Measurements from ENCODE around the gene BEST1.

The BEST1 gene

DNA sequence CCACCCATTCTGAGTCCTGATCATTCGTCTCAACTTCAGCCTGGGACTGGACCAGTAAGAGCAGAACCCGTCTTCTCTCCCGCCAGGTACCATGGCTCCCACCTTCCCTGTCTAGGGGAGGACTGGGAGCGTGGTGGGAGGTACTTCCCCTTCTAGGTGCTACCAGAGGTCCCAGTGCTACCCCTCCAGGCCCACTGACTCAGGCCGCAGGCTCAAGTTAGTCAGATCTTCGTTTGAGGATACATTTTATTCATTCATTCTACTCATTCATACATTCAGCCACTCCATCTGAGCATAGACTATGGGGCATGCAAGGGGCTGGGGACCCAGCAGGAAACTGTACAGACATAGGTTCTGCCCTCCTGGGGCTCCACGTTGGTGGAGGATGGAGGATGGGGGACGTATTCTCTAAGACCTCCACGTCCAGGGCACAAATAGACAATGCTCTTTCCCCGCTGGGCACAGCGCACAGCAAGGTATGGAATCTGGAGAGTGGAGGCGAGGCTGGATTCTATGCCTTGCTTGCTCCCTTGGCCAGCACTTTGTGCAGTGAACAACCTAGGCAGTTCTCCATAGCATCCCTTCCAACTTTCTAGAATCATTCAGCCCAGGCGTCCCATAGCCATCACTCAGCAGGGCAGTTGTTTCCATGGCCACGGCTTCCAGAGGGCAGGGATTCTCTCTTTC, 31.8 kb upstream of the BEST1 start:
- ChIA-PET POLR2A (interaction anchor here (1.0 kb wide), 1 partner anchor 49 kb away, joined by 3 read pairs; the partner anchor contains the start of gene FTH1), CTCF (interaction anchor here (1.0 to 13.2 kb wide), 3 partner anchors 19 to 121 kb away, joined by 4 to 245 read pairs (median 169); no protein-coding TSS in a partner anchor)
- no peak for TF ChIP-seq CTCF (IDR thresholded peaks at IDR 0.05; ENCODE audit: insufficient read depth, low read length, missing control alignments)

DNA sequence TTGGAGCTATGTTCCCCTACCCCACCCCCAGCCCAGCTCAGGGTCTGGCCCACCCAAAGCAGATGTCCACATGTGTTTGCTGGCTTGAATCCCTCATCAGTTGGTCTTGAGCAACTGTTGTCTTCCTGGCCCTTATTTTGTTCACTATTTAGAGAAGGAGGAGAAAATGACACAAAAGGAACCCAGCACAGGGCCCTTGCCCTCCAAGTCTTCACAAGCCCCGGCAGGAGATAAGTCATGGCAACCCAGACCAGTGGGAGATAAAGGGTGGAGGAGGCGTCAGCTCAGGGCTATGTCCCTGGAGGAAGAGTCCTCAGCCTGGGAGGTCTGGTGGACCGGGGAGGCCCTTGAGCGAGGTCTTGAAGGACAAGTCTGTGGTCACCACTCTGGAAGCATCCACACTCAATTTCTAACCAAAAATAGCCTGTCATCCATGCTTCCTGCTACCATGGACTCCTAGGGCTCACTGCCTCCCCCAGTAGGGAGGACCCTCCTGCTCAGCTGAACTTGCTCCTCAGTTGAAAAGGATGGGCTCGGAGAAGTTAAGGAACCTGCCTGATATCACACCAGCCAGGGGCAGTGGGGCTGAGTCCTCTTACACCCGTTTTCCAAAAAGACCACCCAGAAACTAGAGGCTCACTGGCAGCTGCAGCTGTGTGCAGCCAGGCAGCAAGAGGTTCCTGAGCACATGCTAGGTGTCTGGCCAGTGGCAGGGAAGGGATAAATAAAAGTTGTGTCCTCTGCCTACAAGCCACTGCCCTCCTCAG, 31.0 kb upstream of the BEST1 start:
- CTCF ChIA-PET, result interaction anchor here (1.0 to 13.2 kb wide), 4 partner anchors 19 to 163 kb away, joined by 3 to 169 read pairs (median 6); no protein-coding TSS in a partner anchor
- DNase-seq (ENCODE audit: low read depth, low spot score), result no peak
- no peak overlapping the region for H3K4me3 ChIP-seq (ENCODE audit: low read depth, low read length)
- TF ChIP-seq CTCF (IDR thresholded peaks at IDR 0.05; ENCODE audit: insufficient read depth, low read length, missing control alignments), result no peak
- POLR2A ChIA-PET, result no interaction called here

More for the DNA sequence above, 31.8 kb upstream of the BEST1 start:
- H3K4me3 ChIP-seq (ENCODE audit: low read depth, low read length), result no peak overlapping the region
- DNase-seq (ENCODE audit: low read depth, low spot score), result no peak

DNA sequence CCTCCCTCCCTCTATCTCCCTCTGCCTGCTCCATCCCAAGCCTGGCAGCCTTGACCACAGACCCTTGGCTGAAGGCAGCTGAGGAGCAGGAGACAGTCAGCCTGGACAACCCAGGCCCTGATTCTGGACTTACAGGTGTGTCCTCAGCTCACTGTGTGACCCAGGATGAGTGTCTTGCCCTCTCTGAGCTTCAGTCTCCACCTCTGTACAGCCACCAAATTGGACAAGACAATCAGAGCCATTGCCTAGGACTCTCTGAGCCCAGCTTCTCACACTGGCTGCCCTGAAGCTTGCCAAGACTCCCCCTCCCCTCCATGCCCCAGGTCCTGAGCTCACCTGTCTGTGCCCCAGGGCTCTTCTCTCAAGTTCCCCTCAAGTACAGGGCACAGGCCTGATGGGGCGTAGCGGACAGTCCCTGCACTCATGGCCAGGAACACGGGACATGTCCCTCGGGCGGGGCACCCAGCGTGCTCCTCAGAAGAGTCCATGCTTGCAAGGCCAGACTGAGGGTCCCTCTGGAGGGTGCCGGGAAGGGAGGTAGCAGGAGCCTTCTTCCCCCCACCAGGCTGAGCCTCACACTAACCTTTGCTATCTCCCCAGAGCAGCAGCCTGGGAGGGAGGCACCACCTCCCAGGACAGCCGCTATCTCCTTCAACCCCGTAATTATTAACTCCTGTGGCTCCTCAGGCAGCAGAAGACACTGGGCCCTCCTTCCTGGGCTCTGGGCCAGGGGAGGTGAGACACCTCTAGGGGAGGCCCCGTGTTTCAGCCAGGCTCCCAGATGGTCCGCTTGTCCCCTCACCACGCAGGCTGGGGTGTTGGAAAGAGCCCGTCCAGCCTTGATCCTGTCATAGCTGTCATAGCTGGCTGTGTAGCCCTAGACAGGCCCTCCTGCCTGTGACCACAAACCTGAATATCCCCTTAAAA, 30.2 kb upstream of the BEST1 start:
- no peak overlapping the region for H3K4me3 ChIP-seq (ENCODE audit: low read depth, low read length)
- POLR2A ChIA-PET, result no interaction called here
- CTCF ChIA-PET, result interaction anchor here (1.0 to 13.2 kb wide), 5 partner anchors 20 to 187 kb away, joined by 3 to 169 read pairs (median 4); no protein-coding TSS in a partner anchor
- DNase-seq (ENCODE audit: low read depth, low spot score), result no peak
- no peak for TF ChIP-seq CTCF (IDR thresholded peaks at IDR 0.05; ENCODE audit: insufficient read depth, low read length, missing control alignments)

GRCh38 chr11:61921446-61921845, 28.7 kb upstream of the BEST1 start:
- TF ChIP-seq CTCF (IDR thresholded peaks at IDR 0.05; ENCODE audit: insufficient read depth, low read length, missing control alignments), result no peak
- DNase-seq (ENCODE audit: low read depth, low spot score), result no peak
- CTCF ChIA-PET, result interaction anchor here (13.2 kb wide), 1 partner anchor 22 kb away, joined by 169 read pairs; no protein-coding TSS in a partner anchor
- POLR2A ChIA-PET, result interaction anchor here (1.0 kb wide), 1 partner anchor 26 kb away, joined by 3 read pairs; no protein-coding TSS in a partner anchor
- H3K4me3 ChIP-seq (ENCODE audit: low read depth, low read length), result no peak overlapping the region

DNA sequence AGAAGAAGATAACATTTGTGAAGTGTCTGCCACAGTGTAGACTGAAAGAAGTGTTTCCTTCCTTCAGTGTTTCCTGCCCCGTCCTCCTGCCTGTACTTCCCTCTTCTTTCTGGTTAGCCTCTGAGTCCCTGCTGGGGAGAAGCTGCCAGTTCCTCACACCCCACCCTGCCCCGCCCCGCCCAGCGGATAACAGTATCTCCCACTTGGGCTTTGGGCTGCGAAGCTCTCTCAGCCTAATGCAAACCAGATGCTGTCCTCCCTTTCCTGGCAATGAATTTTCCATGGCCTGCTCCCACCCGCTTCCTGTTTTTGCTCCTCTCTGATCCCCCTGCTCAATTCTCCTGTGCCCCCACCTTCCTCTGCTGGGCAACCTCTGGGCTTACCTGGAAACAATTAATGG, 27.6 kb upstream of the BEST1 start:
- no peak for TF ChIP-seq CTCF (IDR thresholded peaks at IDR 0.05; ENCODE audit: insufficient read depth, low read length, missing control alignments)
- POLR2A ChIA-PET, result interaction anchor here (1.0 kb wide), 1 partner anchor 25 kb away, joined by 3 read pairs; no protein-coding TSS in a partner anchor
- no peak for DNase-seq (ENCODE audit: low read depth, low spot score)
- CTCF ChIA-PET, result interaction anchor here (0.8 to 13.2 kb wide), 6 partner anchors 14 to 456 kb away, joined by 3 to 169 read pairs (median 8); no protein-coding TSS in a partner anchor
- H3K4me3 ChIP-seq (ENCODE audit: low read depth, low read length), result no peak overlapping the region

Measured in AG04449 (cell line).